ENCODE measurements around the gene TNFRSF25. TPM values are rescaled to one million over a fixed set of nuclear protein-coding genes. Genes with fewer than 3 reads are reported as not detected.
"Not testable (repeated sequence)": the region's sequence is repeated elsewhere in the genome, so short reads cannot be mapped to it uniquely, and the experiment has no call there.

The TNFRSF25 gene
- total RNA-seq, 1 donor from 2014 or later = 26.1 TPM

- DNase-seq (ENCODE audit: low read depth, low spot score) = no peak
- no peak for TF ChIP-seq CTCF (conservative IDR thresholded peaks at IDR 0.05)
These were observed 30.4 kb downstream of the TNFRSF25 start for GRCh38 chr1:6435547-6435946.

GRCh38 chr1:6435129-6435528, 30.8 kb downstream of the TNFRSF25 start:
- no peaks in the 10 kb centered on the region for H3K9me3 Mint-ChIP-seq

More at GRCh38 chr1:6435547-6435946, 30.4 kb downstream of the TNFRSF25 start:
- no peaks in the 10 kb centered on the region for H3K36me3 Mint-ChIP-seq (ENCODE audit: low read depth)
- H3K27ac Mint-ChIP-seq (ENCODE audit: unreplicated experiment) = no peak overlapping the region
- no peak overlapping the region for H3K4me3 Mint-ChIP-seq
- H3K9me3 Mint-ChIP-seq = no peaks in the 10 kb centered on the region
- H3K4me1 Mint-ChIP-seq = peaks cover 17% of the 10 kb centered on the region
- H3K27me3 Mint-ChIP-seq (ENCODE audit: low read depth) = peaks cover 31% of the 10 kb centered on the region

GRCh38 chr1:6434186-6434585, 31.8 kb downstream of the TNFRSF25 start:
- Mint-ChIP-seq H3K4me1 (peaks cover 18% of the 10 kb centered on the region), H3K27me3 (ENCODE audit: low read depth) (peaks cover 34% of the 10 kb centered on the region), H3K36me3 (ENCODE audit: low read depth) (no peaks in the 10 kb centered on the region), H3K9me3 (no peaks in the 10 kb centered on the region), H3K27ac (ENCODE audit: unreplicated experiment) (no peak overlapping the region), H3K4me3 (no peak overlapping the region)
- TF ChIP-seq CTCF (conservative IDR thresholded peaks at IDR 0.05) = no peak
- DNase-seq (ENCODE audit: low read depth, low spot score) = no peak

More at GRCh38 chr1:6435129-6435528, 30.8 kb downstream of the TNFRSF25 start:
- Mint-ChIP-seq H3K4me1 (peaks cover 21% of the 10 kb centered on the region), H3K27me3 (ENCODE audit: low read depth) (peaks cover 35% of the 10 kb centered on the region), H3K36me3 (ENCODE audit: low read depth) (no peaks in the 10 kb centered on the region), H3K4me3 (no peak overlapping the region), H3K27ac (ENCODE audit: unreplicated experiment) (no peak overlapping the region)
- no peak for DNase-seq (ENCODE audit: low read depth, low spot score)
- TF ChIP-seq CTCF (conservative IDR thresholded peaks at IDR 0.05) = no peak

- H3K4me3 Mint-ChIP-seq; DNase-seq (ENCODE audit: low read depth, low spot score); H3K9me3 Mint-ChIP-seq; H3K36me3 Mint-ChIP-seq (ENCODE audit: low read depth); H3K4me1 Mint-ChIP-seq; H3K27ac Mint-ChIP-seq (ENCODE audit: unreplicated experiment): not testable (repeated sequence)
- peaks cover 35% of the 10 kb centered on the region for H3K27me3 Mint-ChIP-seq (ENCODE audit: low read depth)
These were observed 34.1 kb downstream of the TNFRSF25 start for GRCh38 chr1:6431645-6432579.

- H3K9me3 Mint-ChIP-seq; DNase-seq (ENCODE audit: low read depth, low spot score); H3K4me1 Mint-ChIP-seq; H3K27ac Mint-ChIP-seq (ENCODE audit: unreplicated experiment); H3K36me3 Mint-ChIP-seq (ENCODE audit: low read depth); H3K4me3 Mint-ChIP-seq: not testable (repeated sequence)
- H3K27me3 Mint-ChIP-seq (ENCODE audit: low read depth) = peaks cover 54% of the 10 kb centered on the region
These were observed 36.1 kb downstream of the TNFRSF25 start for GRCh38 chr1:6429660-6430411.

GRCh38 chr1:6428453-6428852, 37.5 kb downstream of the TNFRSF25 start:
- H3K36me3 Mint-ChIP-seq (ENCODE audit: low read depth); H3K9me3 Mint-ChIP-seq; H3K4me3 Mint-ChIP-seq; DNase-seq (ENCODE audit: low read depth, low spot score); H3K27ac Mint-ChIP-seq (ENCODE audit: unreplicated experiment); H3K4me1 Mint-ChIP-seq: not testable (repeated sequence)
- peaks cover 54% of the 10 kb centered on the region for H3K27me3 Mint-ChIP-seq (ENCODE audit: low read depth)

Data from neural crest cell (in vitro differentiated cells).